SK-MEL-5 (cell line): ENCODE results near the gene G3BP2. TPM values are rescaled to one million over a fixed set of nuclear protein-coding genes. Genes with fewer than 3 reads are reported as not detected.
"Not testable (repeated sequence)": the region's sequence is repeated elsewhere in the genome, so short reads cannot be mapped to it uniquely, and the experiment has no call there.

Experiments
- DNase-seq: peaks from one replicate; pipeline ENCODE4 v3.0.0-alpha.2; 2016; ENCODE audit warnings: low read depth, low spot score
- in situ Hi-C: cut with HindIII; loops from 2 replicates; pipeline ENCODE4 v1.10.0; 2016; ENCODE audit warnings: low sequenced_read_pairs, high pct_unique_total_duplicates, low pct_unique_long_range_greater_than_20kb
- polyA plus RNA-seq, 2 experiments: library from polyadenylated mRNA; depleted of rRNA; stranded (reverse); fragments of >200 nt; gene quantifications; 2 replicates each; pipeline ENCODE4 v1.2.3, GENCODE V29; 2015
- total RNA-seq: library from RNA; depleted of rRNA; stranded (reverse); fragments of >200 nt; shearing (Covaris generic); gene quantifications from 2 replicates; pipeline ENCODE4 v1.2.3, GENCODE V29; 2014; rRNA removed

Gene G3BP2
- 355 and 386 TPM in 2 replicates for total RNA-seq
- polyA plus RNA-seq (2015; cell fraction: cytosol; rRNA removed), result 263 and 324 TPM in 2 replicates
- polyA plus RNA-seq (2015; cell fraction: nucleus; rRNA removed), result 108 and 124 TPM in 2 replicates

- in situ Hi-C loops, result no loop called here
- peak; percentile 97 for DNase-seq
Measured at GRCh38 chr4:75673027-75673958, at the start of gene G3BP2. TSS of gene G3BP2 (minus strand) at chr4:75673411. CDS start at chr4:75662025, 11,386 bp downstream.

GRCh38 chr4:75722417-75722816 is 49.2 kb upstream of the G3BP2 start:
- DNase-seq, result no peak
- in situ Hi-C loops, result no loop called here

- DNase-seq, result no peak
- in situ Hi-C loops, result no loop called here
Measured at GRCh38 chr4:75718529-75718928, 45.3 kb upstream of the G3BP2 start.

GRCh38 chr4:75717408-75717807 is 44.2 kb upstream of the G3BP2 start:
- in situ Hi-C loops, result no loop called here
- DNase-seq, result no peak

- in situ Hi-C loops, DNase-seq: not testable (repeated sequence)
Measured at GRCh38 chr4:75716054-75716453, 42.8 kb upstream of the G3BP2 start.

- DNase-seq, result no peak
- in situ Hi-C loops, result no loop called here
Measured at GRCh38 chr4:75715105-75715799, 42.0 kb upstream of the G3BP2 start.

- in situ Hi-C loops, result no loop called here
- DNase-seq, result no peak
Measured at GRCh38 chr4:75714704-75715103, 41.5 kb upstream of the G3BP2 start.

GRCh38 chr4:75714011-75714410 is 40.8 kb upstream of the G3BP2 start:
- in situ Hi-C loops, result no loop called here
- DNase-seq, result no peak

- no peak for DNase-seq
- in situ Hi-C loops, result no loop called here
Measured at GRCh38 chr4:75710246-75710645, 37.0 kb upstream of the G3BP2 start.

GRCh38 chr4:75708218-75708691 is 35.0 kb upstream of the G3BP2 start:
- peak; percentile 97 for DNase-seq

GRCh38 chr4:75705198-75705977 is 32.2 kb upstream of the G3BP2 start:
- in situ Hi-C loops, result no loop called here
- no peak for DNase-seq

More at GRCh38 chr4:75708218-75708691, 35.0 kb upstream of the G3BP2 start:
- in situ Hi-C loops, result no loop called here

- DNase-seq, result no peak
- in situ Hi-C loops, result no loop called here
Measured at GRCh38 chr4:75702919-75703411, 29.8 kb upstream of the G3BP2 start.

GRCh38 chr4:75699299-75699698 is 26.1 kb upstream of the G3BP2 start:
- no peak for DNase-seq
- in situ Hi-C loops, result no loop called here

GRCh38 chr4:75698963-75699228 is 25.7 kb upstream of the G3BP2 start:
- in situ Hi-C loops, result no loop called here

GRCh38 chr4:75698162-75698962 is 25.2 kb upstream of the G3BP2 start:
- peak; percentile 29 for DNase-seq
- in situ Hi-C loops, result no loop called here

More at GRCh38 chr4:75698963-75699228, 25.7 kb upstream of the G3BP2 start:
- DNase-seq, result no peak

- no peak for DNase-seq
- in situ Hi-C loops, result no loop called here
Measured at GRCh38 chr4:75696581-75696980, 23.4 kb upstream of the G3BP2 start.

GRCh38 chr4:75696071-75696470 is 22.9 kb upstream of the G3BP2 start:
- no peak for DNase-seq
- in situ Hi-C loops, result no loop called here
